ENCODE results near the gene IFT81.

Gene IFT81

DNA sequence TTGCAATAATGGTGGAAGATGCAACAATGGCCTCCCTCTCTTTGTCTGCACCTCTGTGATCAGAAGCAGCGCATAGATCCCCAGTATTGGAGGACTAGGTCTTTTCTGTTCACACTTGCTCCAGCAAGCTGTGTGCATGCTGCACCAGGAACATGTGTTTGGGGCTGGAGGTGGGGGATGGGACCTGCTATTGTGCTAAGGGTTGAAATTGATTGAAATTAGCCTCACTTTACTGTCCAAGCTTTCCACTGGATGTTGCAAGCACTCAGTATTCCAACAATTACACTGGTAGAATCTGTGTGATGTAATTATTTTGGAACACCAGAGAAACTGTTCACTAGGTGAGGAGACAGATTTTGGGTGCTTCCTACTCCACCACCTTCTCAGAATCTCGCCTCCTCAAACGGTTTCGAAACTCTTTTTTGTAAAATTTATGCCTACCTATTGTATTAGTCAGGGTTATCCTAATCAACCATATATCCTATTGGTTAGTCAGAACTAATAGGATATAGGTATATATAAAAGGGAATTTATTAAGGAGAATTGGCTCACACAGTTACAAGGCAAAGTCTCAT is 35.6 kb downstream of the IFT81 start:
- no peak for DNase-seq

GRCh38 chr12:110165540-110166159 is 41.5 kb downstream of the IFT81 start:
- no peak for DNase-seq

DNA sequence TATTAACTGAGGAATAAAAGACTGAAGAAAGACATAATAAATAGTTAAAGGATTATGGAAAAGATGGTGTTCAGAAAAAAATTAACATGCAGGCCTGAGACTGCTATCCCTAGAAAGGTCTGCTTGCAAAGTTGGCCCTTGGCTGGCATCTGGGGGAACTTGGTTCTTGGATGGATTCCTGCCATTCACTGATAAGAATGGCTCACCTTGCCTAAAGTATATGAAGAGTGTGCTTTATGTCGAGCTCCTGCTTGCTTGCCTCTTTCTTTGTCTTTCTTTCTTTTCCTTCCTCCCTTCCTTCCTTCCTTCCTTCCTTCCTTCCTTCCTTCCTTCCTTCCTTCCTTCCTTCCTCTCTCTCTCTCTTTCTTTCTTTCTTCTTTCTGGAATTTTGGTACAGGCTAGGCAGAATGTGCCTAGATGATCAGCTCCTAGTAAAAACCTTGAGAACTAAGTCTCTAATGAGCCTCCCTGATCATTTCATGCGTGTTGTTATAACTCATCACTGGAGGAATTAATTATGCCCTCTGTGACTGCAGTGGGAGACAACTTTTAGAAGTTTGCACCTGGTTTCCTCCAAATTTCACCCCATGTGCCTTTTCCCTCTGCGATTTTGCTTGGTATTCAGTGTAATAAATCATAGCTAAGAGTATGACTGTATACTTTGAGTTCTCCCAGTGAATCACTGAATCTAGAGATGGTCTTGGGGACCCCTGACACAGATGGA is 44.7 kb downstream of the IFT81 start:
- DNase-seq, result no peak

GRCh38 chr12:110170535-110171185 is 46.5 kb downstream of the IFT81 start:
- DNase-seq, result no peak

DNA sequence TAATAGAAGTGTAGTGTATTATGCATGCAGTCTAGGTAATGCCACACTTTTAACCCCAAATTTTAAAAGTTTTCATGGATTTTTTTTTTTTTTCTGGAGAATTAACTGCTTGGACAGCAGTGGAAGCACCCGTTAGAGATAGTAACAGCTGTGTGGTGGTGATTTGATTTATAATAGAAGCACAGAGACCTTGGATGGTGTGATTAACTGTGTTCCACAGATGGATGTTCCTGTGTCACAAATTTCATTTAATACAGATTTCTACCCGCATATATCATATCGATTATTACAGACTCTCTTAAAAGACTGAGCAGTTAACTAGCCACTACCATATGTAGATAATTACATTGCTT is 47.0 kb downstream of the IFT81 start:
- DNase-seq, result no peak

DNA sequence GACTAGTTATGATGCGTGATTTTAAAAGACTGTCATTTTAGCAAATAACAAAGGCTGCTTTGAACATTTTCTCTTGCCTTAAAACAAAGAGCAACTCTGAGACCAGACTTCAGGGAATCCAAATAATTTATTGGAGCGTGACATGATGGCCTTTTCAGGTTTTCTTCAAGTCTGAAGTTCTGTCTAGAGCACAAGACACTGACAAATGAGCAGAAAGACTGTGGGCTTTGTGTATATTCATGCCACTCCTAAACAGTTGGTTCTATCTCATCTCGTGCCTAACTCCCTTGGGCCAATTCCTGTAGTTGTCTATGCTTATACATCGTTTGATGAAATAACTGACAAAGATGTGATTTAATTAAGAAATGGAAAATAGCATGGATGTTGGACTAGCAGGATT is 47.5 kb downstream of the IFT81 start:
- no peak for DNase-seq

GRCh38 chr12:110174373-110174996 is 50.3 kb downstream of the IFT81 start:
- no peak for DNase-seq

- no peak for DNase-seq
Measured at GRCh38 chr12:110175201-110175600, 51.0 kb downstream of the IFT81 start.

DNA sequence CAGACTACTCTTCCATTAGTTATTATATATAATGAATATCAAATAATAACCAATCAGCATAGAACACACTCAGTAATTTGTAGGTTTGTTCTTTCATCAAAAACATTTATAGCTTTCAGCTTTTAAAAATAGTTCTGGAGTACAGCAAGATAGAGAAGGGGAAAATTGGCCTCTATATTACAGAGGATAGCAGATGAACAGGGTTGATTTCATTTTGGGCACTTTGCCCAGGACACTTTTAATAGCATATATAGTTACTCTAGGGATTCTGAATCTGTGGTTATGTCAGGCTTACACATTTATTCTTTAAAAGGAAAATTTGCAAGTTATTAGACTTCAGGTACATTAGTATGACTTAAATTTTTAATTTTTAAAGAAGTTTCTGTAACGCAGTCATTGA is 52.6 kb downstream of the IFT81 start:
- DNase-seq, result no peak

DNA sequence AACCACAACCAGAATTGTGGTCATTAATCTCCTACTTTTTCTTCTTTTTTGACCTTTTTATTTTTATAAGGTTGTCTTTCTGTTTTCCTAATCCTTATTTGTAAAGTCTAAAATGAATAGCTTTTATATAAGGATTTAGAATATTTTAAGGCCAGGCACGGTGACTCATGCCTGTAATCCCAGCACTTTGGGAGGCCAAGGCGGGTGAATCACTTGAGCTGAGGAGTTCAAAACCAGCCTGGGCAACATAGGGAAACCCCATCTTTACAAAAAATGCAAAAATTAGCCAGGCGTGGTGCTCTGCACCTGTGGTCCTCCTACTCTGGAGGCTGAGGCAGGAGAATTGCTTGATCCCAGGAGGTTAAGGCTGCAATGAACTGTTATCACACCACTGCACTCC is 55.1 kb downstream of the IFT81 start:
- no peak for DNase-seq

- DNase-seq, result no peak
Measured at GRCh38 chr12:110180591-110181005, 56.4 kb downstream of the IFT81 start.

- DNase-seq, result no peak
Measured at GRCh38 chr12:110182281-110182680, 58.1 kb downstream of the IFT81 start.

DNA sequence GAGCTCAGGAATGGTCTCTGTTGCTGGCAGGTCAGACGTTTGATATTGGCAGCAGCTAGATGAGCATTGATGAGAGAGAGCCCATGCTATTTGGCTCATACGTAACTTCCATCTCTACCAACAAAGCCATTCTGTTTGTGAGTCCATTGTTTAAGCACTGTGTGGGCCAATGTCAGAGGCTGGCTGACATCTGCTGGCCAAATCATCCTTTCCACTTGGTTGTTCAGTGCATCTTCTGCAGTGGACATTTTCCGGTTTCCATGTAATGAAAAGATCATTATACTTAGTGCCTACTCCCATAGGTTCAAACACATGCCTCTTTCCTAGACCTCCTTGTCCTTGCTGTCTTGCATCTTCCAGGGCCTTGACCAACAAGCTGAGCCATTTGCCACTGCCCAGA is 59.2 kb downstream of the IFT81 start:
- no peak for DNase-seq

GRCh38 chr12:110185626-110186025 is 61.5 kb downstream of the IFT81 start:
- DNase-seq, result no peak

- no peak for DNase-seq
Measured at GRCh38 chr12:110186059-110186458, 61.9 kb downstream of the IFT81 start.

DNA sequence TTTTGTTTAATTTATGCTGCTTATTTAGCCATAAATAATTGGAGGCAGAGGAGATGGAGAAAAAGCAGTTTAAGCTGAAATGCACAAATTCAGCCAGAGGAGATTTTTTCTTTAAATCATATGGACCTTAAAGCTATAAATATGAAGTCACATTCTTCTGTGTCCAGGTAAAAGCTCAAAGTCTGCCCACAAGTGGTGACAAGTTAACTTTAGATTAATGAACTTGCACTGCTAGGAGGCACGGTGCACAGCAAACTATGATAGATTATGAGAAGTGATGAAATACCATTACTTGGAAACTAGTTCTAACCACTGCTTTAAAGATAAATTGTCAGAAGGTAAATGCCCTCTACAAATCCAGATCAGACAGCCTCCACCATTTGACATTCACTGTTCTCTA is 69.0 kb downstream of the IFT81 start:
- DNase-seq, result no peak

DNA sequence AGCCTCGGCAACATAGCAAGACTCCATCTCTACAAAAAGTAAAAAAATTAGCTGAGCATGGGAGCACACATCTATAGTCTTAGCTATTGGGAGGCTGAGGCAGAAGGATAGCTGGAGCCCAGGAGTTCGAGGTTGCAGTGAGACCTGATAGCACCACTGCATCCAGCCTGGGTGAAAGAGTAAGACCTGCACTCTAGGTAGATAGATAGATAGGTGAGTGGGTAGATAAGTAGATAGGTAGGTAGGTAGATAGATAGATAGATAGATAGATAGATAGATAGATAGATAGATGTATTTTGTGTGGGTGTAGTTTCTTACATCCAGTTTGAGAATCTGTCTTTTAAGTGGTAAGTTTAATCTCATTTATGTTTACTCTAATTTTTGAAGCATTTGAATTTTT is 72.8 kb downstream of the IFT81 start:
- DNase-seq, result no peak

DNA sequence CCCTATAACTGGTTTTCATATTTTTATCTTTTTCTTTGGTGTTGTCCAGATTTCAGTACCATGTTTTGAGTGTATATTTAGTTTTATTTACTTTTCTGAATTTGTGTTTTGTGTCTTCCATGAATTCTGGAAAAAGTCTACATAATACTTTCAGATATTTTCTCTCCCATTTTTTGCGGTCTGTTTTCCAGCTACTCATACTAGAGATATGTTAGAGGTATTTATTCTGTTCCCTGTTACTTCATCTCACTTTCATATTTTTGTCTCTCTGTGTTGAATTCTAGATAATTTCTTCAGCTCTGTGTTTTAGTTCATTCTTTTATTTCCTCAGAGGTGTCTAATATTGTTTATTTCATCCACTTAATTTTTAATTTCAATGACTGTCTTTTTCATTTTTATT is 74.2 kb downstream of the IFT81 start:
- no peak for DNase-seq

DNA sequence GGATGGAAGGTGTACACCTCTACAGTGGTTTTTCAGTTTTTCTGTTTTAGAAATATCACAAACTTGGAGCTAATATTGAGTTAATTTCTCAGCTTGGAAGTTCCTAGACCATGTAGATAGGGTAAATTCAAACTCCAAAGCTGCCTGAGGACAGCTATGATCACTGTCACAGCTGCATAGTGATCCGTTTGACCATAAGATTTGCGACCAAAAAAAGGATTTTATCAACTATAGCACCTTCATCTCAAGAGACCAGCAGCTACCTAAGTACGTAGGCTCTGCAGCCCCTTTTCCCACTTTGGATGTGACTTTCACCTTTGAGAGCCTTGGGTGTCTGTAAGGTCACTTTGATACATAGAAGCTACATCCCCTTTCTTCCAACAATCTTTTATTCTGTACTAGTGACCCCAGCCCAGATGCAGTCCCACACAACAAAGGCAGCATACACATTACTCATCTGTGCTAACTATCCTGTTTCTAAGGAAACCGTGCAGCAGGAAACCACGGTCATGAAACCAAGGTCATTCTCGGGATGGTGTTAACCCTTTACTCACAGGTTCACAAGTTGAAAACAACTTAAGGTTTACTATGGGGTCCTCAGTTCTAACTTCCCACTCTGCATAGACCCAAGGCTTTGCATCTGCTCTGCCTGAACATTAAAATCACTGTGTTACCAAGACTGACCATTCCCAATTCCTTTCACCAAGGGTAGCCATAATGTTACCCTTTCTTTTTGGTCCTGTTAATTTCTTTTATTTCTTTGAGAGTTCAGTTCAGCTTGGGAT is 75.4 kb downstream of the IFT81 start:
- DNase-seq, result peak in 1 of 2 experiments; percentile 23

- DNase-seq, result no peak
Measured at GRCh38 chr12:110200124-110200417, 75.9 kb downstream of the IFT81 start.

DNA sequence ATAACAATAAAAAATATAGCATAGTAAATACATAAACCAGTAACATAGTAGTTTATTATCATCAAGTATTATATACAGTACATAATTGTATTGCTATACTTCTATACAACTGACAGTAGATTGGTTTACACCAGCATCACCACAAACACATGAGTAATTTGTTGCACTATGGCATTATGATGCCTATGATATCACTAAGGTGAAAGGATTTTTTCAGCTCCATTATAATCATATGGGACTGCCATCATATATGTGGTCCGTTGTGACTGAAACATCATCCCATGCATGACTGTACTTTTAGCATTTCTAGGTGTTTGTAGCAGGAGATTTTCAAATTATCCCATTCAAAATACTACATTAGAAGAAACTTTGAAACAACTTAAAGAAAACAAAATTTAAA is 77.8 kb downstream of the IFT81 start:
- no peak for DNase-seq

DNA sequence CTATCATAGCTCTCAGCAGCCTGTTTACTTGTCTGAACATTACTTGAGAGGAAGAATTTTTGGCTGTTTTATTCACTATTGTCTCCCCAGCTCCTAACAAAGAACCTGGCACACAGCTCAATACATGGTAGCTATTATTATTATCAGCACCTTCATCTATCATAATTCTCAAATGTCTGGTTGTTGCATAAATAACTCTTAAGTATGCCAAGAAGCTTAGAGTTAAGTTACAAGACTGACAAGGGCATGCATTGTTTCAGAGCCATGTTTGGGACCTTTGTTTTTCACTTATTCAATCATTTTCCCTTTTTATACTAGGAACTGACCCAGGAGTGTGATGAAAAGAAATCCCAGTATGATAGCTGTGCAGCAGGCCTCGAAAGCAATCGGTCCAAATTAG is 79.4 kb downstream of the IFT81 start:
- DNase-seq, result no peak

GRCh38 chr12:110205931-110206330 is 81.8 kb downstream of the IFT81 start:
- no peak for DNase-seq

Measured in activated T-cell treated with anti-CD3 and anti-CD28 coated beads, Interleukin-2, amount 50 U/mL, for 48 hours (primary cell).